Cardiac muscle cell (in vitro differentiated cells and primary cell): Measurements from ENCODE around the gene TTC12. TPM values are rescaled to one million over a fixed set of nuclear protein-coding genes. Genes with fewer than 3 reads are reported as not detected.

Experiments
- DNase-seq, 2 donors: peaks; one replicate each; pipeline versions ENCODE4 v3.0.0 to v3.0.0-alpha.2; 2010 to 2017; ENCODE audit warnings: low read depth in 1 of 2, low spot score in 1 of 2
- H3K27ac ChIP-seq: fragments of 200-600 bp; sonication (generic); 2 replicates; pipeline ENCODE4 v1.5.1; 2016
- H3K27me3 ChIP-seq: fragments of 200-600 bp; sonication (generic); 2 replicates; pipeline ENCODE4 v1.6.0; 2016; ENCODE audit warnings: control low read depth
- H3K36me3 ChIP-seq: fragments of 200-600 bp; sonication (generic); 2 replicates; pipeline ENCODE4 v1.5.1; 2016; ENCODE audit warnings: control low read depth
- H3K4me1 ChIP-seq: fragments of 200-600 bp; sonication (generic); 2 replicates; pipeline ENCODE4 v1.8.1; 2017; ENCODE audit warnings: low read depth, mild to moderate bottlenecking, mixed run types
- H3K4me3 ChIP-seq: fragments of 200-600 bp; sonication (generic); 2 replicates; pipeline ENCODE4 v1.5.1; 2016; ENCODE audit warnings: mild to moderate bottlenecking
- H3K9me3 ChIP-seq: fragments of 200-600 bp; sonication (generic); 2 replicates; pipeline ENCODE4 v1.5.1; 2017; ENCODE audit warnings: low read depth, mild to moderate bottlenecking, control low read depth
- CTCF ChIP-seq: IDR thresholded peaks from 2 replicates; pipeline ENCODE4 v1.5.1; 2012; ENCODE audit warnings: low read depth, mild to moderate bottlenecking, low read length
- polyA plus RNA-seq: library from polyadenylated mRNA; unstranded; fragments of >200 nt; fragmentation: Nextera tagmentation; extraction: Ambion mirVana; gene quantifications from 2 replicates; pipeline ENCODE4 v1.2.1, GENCODE V29; 2016
- total RNA-seq: library from RNA; depleted of rRNA; stranded (reverse); fragments of >200 nt; gene quantifications from 2 replicates; pipeline ENCODE4 v1.2.3, GENCODE V29; 2016

TTC12 gene
- total and polyA plus RNA-seq, 2 experiments from 2014 or later: 19.4 to 30.5 TPM

GRCh38 chr11:113270080-113270479 is 44.3 kb upstream of the TTC12 start:
- DNase-seq: no peak
- Histone ChIP-seq H3K27ac (no peak overlapping the region), H3K27me3 (no peaks in the 10 kb centered on the region), H3K36me3 (peaks cover 5% of the 10 kb centered on the region), H3K9me3 (no peaks in the 10 kb centered on the region), H3K4me3 (no peak overlapping the region), H3K4me1 (no peaks in the 10 kb centered on the region)
- TF ChIP-seq CTCF: no peak

- Histone ChIP-seq H3K27ac (no peak overlapping the region), H3K9me3 (no peaks in the 10 kb centered on the region), H3K36me3 (peaks cover 5% of the 10 kb centered on the region), H3K27me3 (no peaks in the 10 kb centered on the region), H3K4me3 (no peak overlapping the region), H3K4me1 (no peaks in the 10 kb centered on the region)
- no peak for DNase-seq
- TF ChIP-seq CTCF: no peak
These were observed 42.7 kb upstream of the TTC12 start for GRCh38 chr11:113271551-113272245.

- no peaks in the 10 kb centered on the region for H3K4me1 ChIP-seq
- TF ChIP-seq CTCF: no peak
- H3K36me3 ChIP-seq: peaks cover 5% of the 10 kb centered on the region
These were observed 42.1 kb upstream of the TTC12 start for GRCh38 chr11:113272281-113272680.

GRCh38 chr11:113272927-113273615 is 41.3 kb upstream of the TTC12 start:
- Histone ChIP-seq H3K4me3 (no peak overlapping the region), H3K36me3 (peaks cover 5% of the 10 kb centered on the region), H3K4me1 (no peaks in the 10 kb centered on the region), H3K9me3 (no peaks in the 10 kb centered on the region), H3K27me3 (no peaks in the 10 kb centered on the region), H3K27ac (peak overlapping the region; percentile 23)
- DNase-seq: no peak
- no peak for TF ChIP-seq CTCF

More at GRCh38 chr11:113272281-113272680, 42.1 kb upstream of the TTC12 start:
- no peaks in the 10 kb centered on the region for H3K27me3 ChIP-seq
- H3K27ac ChIP-seq: no peak overlapping the region
- no peak overlapping the region for H3K4me3 ChIP-seq
- H3K9me3 ChIP-seq: no peaks in the 10 kb centered on the region
- no peak for DNase-seq

- Histone ChIP-seq H3K4me3 (no peak overlapping the region), H3K36me3 (peaks cover 5% of the 10 kb centered on the region), H3K27ac (peak overlapping the region; percentile 23), H3K4me1 (no peaks in the 10 kb centered on the region), H3K27me3 (no peaks in the 10 kb centered on the region), H3K9me3 (no peaks in the 10 kb centered on the region)
- DNase-seq: no peak
- no peak for TF ChIP-seq CTCF
These were observed 40.7 kb upstream of the TTC12 start for GRCh38 chr11:113273720-113274119.
